DOHH2 (cell line): ENCODE results near the gene GALNT14.

Source experiments
- H3F3A ChIP-seq: fragments of 200-600 bp; sonication (generic), shearing (Covaris generic); 2 replicates; pipeline ENCODE4 v1.6.0; 2016; ENCODE audit warnings: antibody characterized with exemption, mild to moderate bottlenecking; ENCODE audit not compliant: control insufficient read depth, insufficient read depth
- H3K27ac ChIP-seq: fragments of 200-600 bp; sonication (generic); 2 replicates; pipeline ENCODE4 v1.5.1; 2014; ENCODE audit warnings: low read depth, mild to moderate bottlenecking, low read length, moderate library complexity
- H3K27me3 ChIP-seq: fragments of 200-600 bp; sonication (generic); 2 replicates; pipeline ENCODE4 v1.6.1; 2014; ENCODE audit warnings: mild to moderate bottlenecking, low read length, mixed read lengths; ENCODE audit not compliant: control insufficient read depth
- H3K36me3 ChIP-seq: fragments of 200-600 bp; sonication (generic); 2 replicates; pipeline ENCODE4 v1.6.1; 2014; ENCODE audit warnings: mild to moderate bottlenecking, low read length, moderate library complexity, mixed read lengths; ENCODE audit not compliant: control insufficient read depth
- H3K4me1 ChIP-seq: fragments of 200-600 bp; sonication (generic); 2 replicates; pipeline ENCODE4 v1.6.1; 2014; ENCODE audit warnings: mild to moderate bottlenecking, low read length, mixed read lengths; ENCODE audit not compliant: control insufficient read depth
- H3K4me2 ChIP-seq: fragments of 200-600 bp; sonication (generic); 2 replicates; pipeline ENCODE4 v1.6.0; 2014; ENCODE audit warnings: mild to moderate bottlenecking, low read length, moderate library complexity
- H3K4me3 ChIP-seq: fragments of 200-600 bp; sonication (generic); 2 replicates; pipeline ENCODE4 v1.5.1; 2014; ENCODE audit warnings: mild to moderate bottlenecking, low read length, mixed read lengths
- H3K79me2 ChIP-seq: fragments of 200-600 bp; sonication (generic); 2 replicates; pipeline ENCODE4 v1.6.1; 2014; ENCODE audit warnings: mild to moderate bottlenecking, low read length, mixed read lengths; ENCODE audit not compliant: control insufficient read depth
- H3K9me2 ChIP-seq: fragments of 200-600 bp; sonication (generic); replicated peaks from 2 replicates; pipeline ENCODE4 v1.6.1; 2014; ENCODE audit warnings: mild to moderate bottlenecking, low read length, mixed read lengths; ENCODE audit not compliant: control insufficient read depth
- H3K9me3 ChIP-seq: fragments of 200-600 bp; sonication (generic); 2 replicates; pipeline ENCODE4 v1.6.1; 2014; ENCODE audit warnings: antibody characterized with exemption, low read length, mixed read lengths; ENCODE audit not compliant: control insufficient read depth, insufficient read depth
- H4K20me1 ChIP-seq: fragments of 200-600 bp; sonication (generic); 2 replicates; pipeline ENCODE4 v1.6.0; 2014; ENCODE audit warnings: low read depth, mild to moderate bottlenecking, antibody characterized with exemption, low read length, moderate library complexity; ENCODE audit not compliant: control insufficient read depth, insufficient read depth
- EZH2phosphoT487 ChIP-seq: fragments of 200-600 bp; sonication (generic); IDR thresholded peaks from 2 replicates; pipeline ENCODE4 v1.6.1; 2017; ENCODE audit warnings: borderline replicate concordance, mild to moderate bottlenecking, antibody characterized with exemption, low read length, moderate library complexity, mixed read lengths
- TF ChIP-seq, protein P1 (sequence below): fragments of 200-600 bp; sonication (generic); IDR thresholded peaks from one replicate; pipeline ENCODE4 v1.5.1; 2014; ENCODE audit warnings: antibody characterized with exemption, mild to moderate bottlenecking, low read depth, low read length; ENCODE audit not compliant: poor library complexity, severe bottlenecking

The GALNT14 gene

DNA sequence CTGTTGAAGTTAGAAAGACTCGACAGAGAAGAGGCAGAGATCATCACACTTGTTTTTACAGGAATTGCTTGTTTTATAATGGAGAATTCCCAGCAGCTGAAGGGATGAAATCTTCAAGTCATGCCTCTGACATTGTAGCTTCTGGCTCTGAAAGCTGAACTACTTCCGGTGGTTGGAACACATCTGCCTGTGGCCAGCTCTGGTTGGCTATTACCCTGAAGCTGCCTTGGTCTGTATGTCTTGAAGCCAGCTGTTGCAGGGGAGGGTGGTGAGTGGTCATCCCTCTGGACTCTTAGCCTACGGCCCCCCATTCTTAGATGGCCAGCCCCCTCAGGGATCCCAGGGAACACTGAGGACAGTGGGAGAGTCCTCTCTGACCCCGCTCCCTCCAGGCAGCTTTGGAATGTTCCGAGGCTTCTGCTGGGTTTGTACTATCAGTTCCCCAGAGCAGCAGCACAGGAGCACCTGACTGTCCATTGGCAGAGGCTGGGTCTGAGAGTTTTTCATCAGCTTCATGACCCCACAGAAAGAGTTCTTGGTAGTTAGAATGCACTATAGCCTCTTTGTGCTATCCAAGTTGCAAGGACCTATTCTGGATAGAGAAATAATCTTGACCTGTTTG, 243.6 kb downstream of the GALNT14 start:
- TF ChIP-seq, protein P1, sequence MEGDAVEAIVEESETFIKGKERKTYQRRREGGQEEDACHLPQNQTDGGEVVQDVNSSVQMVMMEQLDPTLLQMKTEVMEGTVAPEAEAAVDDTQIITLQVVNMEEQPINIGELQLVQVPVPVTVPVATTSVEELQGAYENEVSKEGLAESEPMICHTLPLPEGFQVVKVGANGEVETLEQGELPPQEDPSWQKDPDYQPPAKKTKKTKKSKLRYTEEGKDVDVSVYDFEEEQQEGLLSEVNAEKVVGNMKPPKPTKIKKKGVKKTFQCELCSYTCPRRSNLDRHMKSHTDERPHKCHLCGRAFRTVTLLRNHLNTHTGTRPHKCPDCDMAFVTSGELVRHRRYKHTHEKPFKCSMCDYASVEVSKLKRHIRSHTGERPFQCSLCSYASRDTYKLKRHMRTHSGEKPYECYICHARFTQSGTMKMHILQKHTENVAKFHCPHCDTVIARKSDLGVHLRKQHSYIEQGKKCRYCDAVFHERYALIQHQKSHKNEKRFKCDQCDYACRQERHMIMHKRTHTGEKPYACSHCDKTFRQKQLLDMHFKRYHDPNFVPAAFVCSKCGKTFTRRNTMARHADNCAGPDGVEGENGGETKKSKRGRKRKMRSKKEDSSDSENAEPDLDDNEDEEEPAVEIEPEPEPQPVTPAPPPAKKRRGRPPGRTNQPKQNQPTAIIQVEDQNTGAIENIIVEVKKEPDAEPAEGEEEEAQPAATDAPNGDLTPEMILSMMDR, result no peak
- TF ChIP-seq EZH2phosphoT487, result no peak
- H3K4me1 ChIP-seq, result no peaks in the 10 kb centered on the region
- no peaks in the 10 kb centered on the region for H4K20me1 ChIP-seq
- no peaks in the 10 kb centered on the region for H3K9me2 ChIP-seq
- H3K27me3 ChIP-seq, result peaks cover 4% of the 10 kb centered on the region; the same call in 1 of the 2 replicates
- no peaks in the 10 kb centered on the region for H3F3A ChIP-seq
- H3K9me3 ChIP-seq, result no peaks in the 10 kb centered on the region
- H3K36me3 ChIP-seq, result no peaks in the 10 kb centered on the region
- no peak overlapping the region for H3K4me2 ChIP-seq
- no peaks in the 10 kb centered on the region for H3K79me2 ChIP-seq
- no peak overlapping the region for H3K4me3 ChIP-seq
- no peak overlapping the region for H3K27ac ChIP-seq

- H4K20me1 ChIP-seq, result no peaks in the 10 kb centered on the region
- H3K79me2 ChIP-seq, result no peaks in the 10 kb centered on the region
- no peaks in the 10 kb centered on the region for H3K9me2 ChIP-seq
- no peaks in the 10 kb centered on the region for H3F3A ChIP-seq
- H3K4me2 ChIP-seq, result no peak overlapping the region
- no peaks in the 10 kb centered on the region for H3K36me3 ChIP-seq
- no peaks in the 10 kb centered on the region for H3K4me1 ChIP-seq
- no peak overlapping the region for H3K27ac ChIP-seq
- peaks cover 4% of the 10 kb centered on the region; the same call in 1 of the 2 replicates for H3K27me3 ChIP-seq
- H3K4me3 ChIP-seq, result no peak overlapping the region
- H3K9me3 ChIP-seq, result no peaks in the 10 kb centered on the region
- TF ChIP-seq, protein P1, result no peak
- no peak for TF ChIP-seq EZH2phosphoT487
Observed at GRCh38 chr2:30888852-30889409, 249.3 kb downstream of the GALNT14 start.

- Histone ChIP-seq H3K4me1 (no peaks in the 10 kb centered on the region), H3K9me2 (no peaks in the 10 kb centered on the region), H3K27me3 (no peaks in the 10 kb centered on the region; the same call in 1 of the 2 replicates), H3K4me2 (no peak overlapping the region), H3K27ac (no peak overlapping the region), H3K79me2 (no peaks in the 10 kb centered on the region), H3K4me3 (no peak overlapping the region), H4K20me1 (no peaks in the 10 kb centered on the region), H3K36me3 (no peaks in the 10 kb centered on the region), H3F3A (no peaks in the 10 kb centered on the region), H3K9me3 (no peaks in the 10 kb centered on the region)
- TF ChIP-seq, protein P1, result no peak
- TF ChIP-seq EZH2phosphoT487, result no peak
Observed at GRCh38 chr2:30886080-30886479, 252.2 kb downstream of the GALNT14 start.
